Upper lobe of left lung (tissue), 4 donors: Measurements from ENCODE around the gene NCAM2.

ENCODE experiments used
- EP300 ChIP-seq, 4 donors: sonication (generic); formaldehyde crosslinking; IDR thresholded peaks; one replicate each; pipeline ENCODE4 v1.5.1; 2017; ENCODE audit warnings: antibody characterized with exemption in 4 of 4, control low read depth in 2 of 4
- POLR2A ChIP-seq, 4 donors: fragments of 450-650 bp; IDR thresholded peaks; one replicate each; pipeline ENCODE4 v1.5.1; 2016 to 2017; ENCODE audit warnings: antibody characterized with exemption in 4 of 4, mild to moderate bottlenecking in 2 of 4
- POLR2AphosphoS5 ChIP-seq, 2 donors: sonication (generic); formaldehyde crosslinking; IDR thresholded peaks; one replicate each; pipeline ENCODE4 v1.5.1; 2017; ENCODE audit warnings: antibody characterized with exemption in 2 of 2
- TF ChIP-seq, protein P1 (sequence below), 6 experiments: fragments of 450-650 bp in 4 of 6; fragments of 200-600 bp in 2 of 6; sonication (generic) in 2 of 6; IDR thresholded peaks; one replicate each; pipeline ENCODE4 v1.5.1; 2016 to 2019; ENCODE audit warnings: antibody characterized with exemption in 6 of 6

DNA sequence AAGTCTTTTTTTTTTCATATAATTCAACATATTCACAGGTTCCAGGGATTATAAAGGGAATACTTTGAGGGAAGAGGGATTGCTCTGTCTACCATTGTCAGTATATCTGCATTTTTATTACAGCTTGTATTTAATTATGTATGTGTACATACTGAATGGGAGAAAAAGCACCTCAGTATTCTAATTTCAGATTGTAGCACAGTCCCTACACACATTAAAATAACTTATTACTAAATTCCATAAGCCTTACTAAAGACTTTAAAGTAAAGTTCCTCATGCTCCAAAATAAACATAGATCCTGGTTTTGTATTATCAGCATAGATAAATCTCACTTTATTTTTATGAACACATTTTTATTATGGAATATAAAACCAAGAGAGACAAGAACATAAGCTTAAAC lies 134.2 kb downstream of the NCAM2 start:
- TF ChIP-seq, protein P1, sequence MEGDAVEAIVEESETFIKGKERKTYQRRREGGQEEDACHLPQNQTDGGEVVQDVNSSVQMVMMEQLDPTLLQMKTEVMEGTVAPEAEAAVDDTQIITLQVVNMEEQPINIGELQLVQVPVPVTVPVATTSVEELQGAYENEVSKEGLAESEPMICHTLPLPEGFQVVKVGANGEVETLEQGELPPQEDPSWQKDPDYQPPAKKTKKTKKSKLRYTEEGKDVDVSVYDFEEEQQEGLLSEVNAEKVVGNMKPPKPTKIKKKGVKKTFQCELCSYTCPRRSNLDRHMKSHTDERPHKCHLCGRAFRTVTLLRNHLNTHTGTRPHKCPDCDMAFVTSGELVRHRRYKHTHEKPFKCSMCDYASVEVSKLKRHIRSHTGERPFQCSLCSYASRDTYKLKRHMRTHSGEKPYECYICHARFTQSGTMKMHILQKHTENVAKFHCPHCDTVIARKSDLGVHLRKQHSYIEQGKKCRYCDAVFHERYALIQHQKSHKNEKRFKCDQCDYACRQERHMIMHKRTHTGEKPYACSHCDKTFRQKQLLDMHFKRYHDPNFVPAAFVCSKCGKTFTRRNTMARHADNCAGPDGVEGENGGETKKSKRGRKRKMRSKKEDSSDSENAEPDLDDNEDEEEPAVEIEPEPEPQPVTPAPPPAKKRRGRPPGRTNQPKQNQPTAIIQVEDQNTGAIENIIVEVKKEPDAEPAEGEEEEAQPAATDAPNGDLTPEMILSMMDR (IDR thresholded peaks at IDR 0.05): no peak
- TF ChIP-seq POLR2A (IDR thresholded peaks at IDR 0.05) (no peak), POLR2AphosphoS5 (IDR thresholded peaks at IDR 0.05) (no peak), EP300 (IDR thresholded peaks at IDR 0.05) (no peak)
